Measurements from ENCODE around the gene ZFC3H1. TPM values are rescaled to one million over a fixed set of nuclear protein-coding genes. Genes with fewer than 3 reads are reported as not detected.

Gene ZFC3H1
- total RNA-seq, 1 experiment from 2014 or later = 24.4 TPM

DNA sequence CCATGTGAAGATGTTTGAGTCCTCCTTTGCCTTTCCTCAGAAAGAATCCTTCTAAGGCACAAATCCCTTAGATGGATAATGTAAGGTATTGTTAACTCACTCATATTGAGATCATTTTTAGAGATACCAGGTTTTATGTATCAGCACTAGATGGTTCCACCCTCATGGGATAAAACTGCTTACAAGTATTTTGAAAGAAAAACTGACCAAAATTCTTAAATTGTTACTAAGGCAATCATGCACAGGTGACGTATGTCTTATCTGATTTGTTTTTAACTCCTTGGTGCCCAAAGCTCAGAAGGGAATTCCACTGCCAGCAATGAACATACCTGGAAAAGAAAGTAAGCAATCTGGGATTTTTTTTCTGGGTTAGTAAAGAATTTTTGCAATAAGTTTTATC is 78.4 kb downstream of the ZFC3H1 start:
- Histone ChIP-seq H3K27ac (ENCODE audit: insufficient read length, low read depth, low read length) (no peak overlapping the region), H4K8ac (replicated peaks; ENCODE audit: insufficient read length, low read depth, low read length) (no peak overlapping the region), H4K5ac (ENCODE audit: insufficient read length, low read depth, low read length) (no peak overlapping the region), H3K4me1 (ENCODE audit: insufficient read depth, low read length) (no peaks in the 10 kb centered on the region), H3K23ac (ENCODE audit: insufficient read length, low read depth, low read length) (no peak overlapping the region), H4K91ac (ENCODE audit: insufficient read length, low read depth, low read length) (no peak overlapping the region), H3K18ac (ENCODE audit: insufficient read length, low read depth, low read length) (no peak overlapping the region), H4K20me1 (ENCODE audit: control insufficient read depth, insufficient read depth, insufficient read length) (no peaks in the 10 kb centered on the region), H2BK15ac (ENCODE audit: low read depth, low read length) (no peak overlapping the region), H2AK5ac (ENCODE audit: insufficient read length, low read length) (no peak overlapping the region), H3K79me2 (ENCODE audit: insufficient read depth, low read length) (no peaks in the 10 kb centered on the region), H2BK12ac (ENCODE audit: insufficient read length, low read depth, low read length) (no peak overlapping the region), H2BK120ac (ENCODE audit: low read depth, low read length, poor library complexity, severe bottlenecking) (no peak overlapping the region), H2BK20ac (ENCODE audit: low read depth, low read length, poor library complexity, severe bottlenecking) (no peak overlapping the region), H3K56ac (ENCODE audit: insufficient read length, low read depth, low read length) (no peak overlapping the region), H3K23me2 (ENCODE audit: insufficient read length, low read depth, low read length, poor library complexity, severe bottlenecking) (no peaks in the 10 kb centered on the region), H3K9ac (ENCODE audit: extremely low read depth, insufficient read length, low read length) (no peak overlapping the region), H3K4ac (ENCODE audit: low read depth, low read length) (no peak overlapping the region), H3K14ac (ENCODE audit: insufficient read depth, low read length) (no peak overlapping the region), H3K4me2 (ENCODE audit: insufficient read depth, insufficient read length, low read length) (no peak overlapping the region), H3K27me3 (ENCODE audit: insufficient read depth, low read length) (no peaks in the 10 kb centered on the region), H3K79me1 (ENCODE audit: insufficient read depth, low read depth, low read length, poor library complexity, severe bottlenecking) (no peaks in the 10 kb centered on the region), H2BK5ac (ENCODE audit: insufficient read length, low read length) (no peak overlapping the region), H2AFZ (ENCODE audit: low read length) (no peak overlapping the region), H3T11ph (ENCODE audit: low read length) (no peak overlapping the region), H3K9me3 (ENCODE audit: control insufficient read depth, low read depth, low read length) (no peaks in the 10 kb centered on the region)
- DNase-seq = no peak
- H3K27me3 Mint-ChIP-seq (ENCODE audit: low read depth) = no peaks in the 10 kb centered on the region
- TF ChIP-seq, protein P1, sequence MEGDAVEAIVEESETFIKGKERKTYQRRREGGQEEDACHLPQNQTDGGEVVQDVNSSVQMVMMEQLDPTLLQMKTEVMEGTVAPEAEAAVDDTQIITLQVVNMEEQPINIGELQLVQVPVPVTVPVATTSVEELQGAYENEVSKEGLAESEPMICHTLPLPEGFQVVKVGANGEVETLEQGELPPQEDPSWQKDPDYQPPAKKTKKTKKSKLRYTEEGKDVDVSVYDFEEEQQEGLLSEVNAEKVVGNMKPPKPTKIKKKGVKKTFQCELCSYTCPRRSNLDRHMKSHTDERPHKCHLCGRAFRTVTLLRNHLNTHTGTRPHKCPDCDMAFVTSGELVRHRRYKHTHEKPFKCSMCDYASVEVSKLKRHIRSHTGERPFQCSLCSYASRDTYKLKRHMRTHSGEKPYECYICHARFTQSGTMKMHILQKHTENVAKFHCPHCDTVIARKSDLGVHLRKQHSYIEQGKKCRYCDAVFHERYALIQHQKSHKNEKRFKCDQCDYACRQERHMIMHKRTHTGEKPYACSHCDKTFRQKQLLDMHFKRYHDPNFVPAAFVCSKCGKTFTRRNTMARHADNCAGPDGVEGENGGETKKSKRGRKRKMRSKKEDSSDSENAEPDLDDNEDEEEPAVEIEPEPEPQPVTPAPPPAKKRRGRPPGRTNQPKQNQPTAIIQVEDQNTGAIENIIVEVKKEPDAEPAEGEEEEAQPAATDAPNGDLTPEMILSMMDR (conservative IDR thresholded peaks at IDR 0.05) = no peak
- H3K9me3 Mint-ChIP-seq = no peaks in the 10 kb centered on the region
- H3K36me3 Mint-ChIP-seq (ENCODE audit: insufficient read depth in 1 of 3, low read depth in 3 of 3) = no peaks in the 10 kb centered on the region
- no peak overlapping the region for H3K4me3 Mint-ChIP-seq
- no CpG with 5 or more reads among the region's 1 CpG for WGBS (ENCODE audit: extremely low coverage, insufficient read length, low lambda C conversion rate)
- H3K4me1 Mint-ChIP-seq = no peaks in the 10 kb centered on the region; a peak in 1 of 4 replicates
- H3K27ac Mint-ChIP-seq = no peak overlapping the region
